HepG2 (cell line): ENCODE results near the gene SPTB.

Source experiments
- CBX1 ChIP-seq: IDR thresholded peaks from one replicate; pipeline ENCODE4 v1.6.1; 2016; ENCODE audit warnings: antibody characterized with exemption, low read depth
- CTCF ChIP-seq: sonication (generic); formaldehyde crosslinking; IDR thresholded peaks from 2 replicates; pipeline ENCODE4 v1.5.0; 2020; ENCODE audit warnings: mild to moderate bottlenecking, missing genetic modification reagents, moderate library complexity
- EZH2 ChIP-seq: conservative IDR thresholded peaks from 2 replicates; pipeline ENCODE4 v1.6.1; 2012; ENCODE audit warnings: mild to moderate bottlenecking, low read depth, low read length, moderate library complexity
- GPN1 ChIP-seq: sonication (generic); formaldehyde crosslinking; IDR thresholded peaks from 2 replicates; pipeline ENCODE4 v1.5.1; 2020; ENCODE audit warnings: missing genetic modification reagents, borderline replicate concordance
- KAT8 ChIP-seq: IDR thresholded peaks from 2 replicates; pipeline ENCODE4 v1.6.1; 2016; ENCODE audit warnings: missing genetic modification reagents, missing compliant biosample characterization
- KDM3A ChIP-seq: IDR thresholded peaks from 2 replicates; pipeline ENCODE4 v1.6.1; 2018; ENCODE audit warnings: low read depth, missing compliant biosample characterization
- NFYC ChIP-seq: IDR thresholded peaks from 2 replicates; pipeline ENCODE4 v1.6.1; 2016; ENCODE audit warnings: missing genetic modification reagents, missing compliant biosample characterization
- PRDM10 ChIP-seq: sonication (generic); formaldehyde crosslinking; IDR thresholded peaks from 2 replicates; pipeline ENCODE4 v1.4.0; 2020; ENCODE audit warnings: low read depth, missing genetic modification reagents
- ZBTB10 ChIP-seq: sonication (generic); formaldehyde crosslinking; IDR thresholded peaks from 2 replicates; pipeline ENCODE4 v1.4.0; 2020; ENCODE audit warnings: missing genetic modification reagents, borderline replicate concordance
- ZNF501 ChIP-seq: sonication (generic); formaldehyde crosslinking; IDR thresholded peaks from 2 replicates; pipeline ENCODE4 v1.5.1; 2020; ENCODE audit warnings: mild to moderate bottlenecking, moderate library complexity, missing genetic modification reagents
- ZNF766 ChIP-seq: sonication (generic); formaldehyde crosslinking; IDR thresholded peaks from 2 replicates; pipeline ENCODE4 v1.5.0; 2020; ENCODE audit warnings: missing genetic modification reagents, borderline replicate concordance
- TF ChIP-seq, protein P1 (sequence below): sonication (generic); formaldehyde crosslinking; IDR thresholded peaks from 2 replicates; pipeline ENCODE4 v1.4.0; 2020; ENCODE audit warnings: missing genetic modification reagents
- TF ChIP-seq, protein P2 (sequence below): sonication (generic); formaldehyde crosslinking; IDR thresholded peaks from 2 replicates; pipeline ENCODE4 v1.5.0; 2020; ENCODE audit warnings: mild to moderate bottlenecking, missing genetic modification reagents

- TF ChIP-seq, protein P1, sequence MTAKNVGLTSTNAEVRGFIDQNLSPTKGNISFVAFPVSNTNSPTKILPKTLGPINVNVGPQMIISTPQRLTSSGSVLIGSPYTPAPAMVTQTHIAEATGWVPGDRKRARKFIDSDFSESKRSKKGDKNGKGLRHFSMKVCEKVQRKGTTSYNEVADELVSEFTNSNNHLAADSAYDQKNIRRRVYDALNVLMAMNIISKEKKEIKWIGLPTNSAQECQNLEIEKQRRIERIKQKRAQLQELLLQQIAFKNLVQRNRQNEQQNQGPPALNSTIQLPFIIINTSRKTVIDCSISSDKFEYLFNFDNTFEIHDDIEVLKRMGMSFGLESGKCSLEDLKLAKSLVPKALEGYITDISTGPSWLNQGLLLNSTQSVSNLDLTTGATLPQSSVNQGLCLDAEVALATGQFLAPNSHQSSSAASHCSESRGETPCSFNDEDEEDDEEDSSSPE (CRISPR knock-in tag) = no peak
- TF ChIP-seq CTCF (CRISPR knock-in tag) = no peak
- TF ChIP-seq CBX1 = no peak
- TF ChIP-seq, protein P2, sequence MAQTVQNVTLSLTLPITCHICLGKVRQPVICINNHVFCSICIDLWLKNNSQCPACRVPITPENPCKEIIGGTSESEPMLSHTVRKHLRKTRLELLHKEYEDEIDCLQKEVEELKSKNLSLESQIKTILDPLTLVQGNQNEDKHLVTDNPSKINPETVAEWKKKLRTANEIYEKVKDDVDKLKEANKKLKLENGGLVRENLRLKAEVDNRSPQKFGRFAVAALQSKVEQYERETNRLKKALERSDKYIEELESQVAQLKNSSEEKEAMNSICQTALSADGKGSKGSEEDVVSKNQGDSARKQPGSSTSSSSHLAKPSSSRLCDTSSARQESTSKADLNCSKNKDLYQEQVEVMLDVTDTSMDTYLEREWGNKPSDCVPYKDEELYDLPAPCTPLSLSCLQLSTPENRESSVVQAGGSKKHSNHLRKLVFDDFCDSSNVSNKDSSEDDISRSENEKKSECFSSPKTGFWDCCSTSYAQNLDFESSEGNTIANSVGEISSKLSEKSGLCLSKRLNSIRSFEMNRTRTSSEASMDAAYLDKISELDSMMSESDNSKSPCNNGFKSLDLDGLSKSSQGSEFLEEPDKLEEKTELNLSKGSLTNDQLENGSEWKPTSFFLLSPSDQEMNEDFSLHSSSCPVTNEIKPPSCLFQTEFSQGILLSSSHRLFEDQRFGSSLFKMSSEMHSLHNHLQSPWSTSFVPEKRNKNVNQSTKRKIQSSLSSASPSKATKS (CRISPR knock-in tag) = no peak
- TF ChIP-seq NFYC (CRISPR knock-in tag) = no peak
- TF ChIP-seq ZNF501 (CRISPR knock-in tag) = no peak
- no peak for TF ChIP-seq ZBTB10 (CRISPR knock-in tag)
- no peak for TF ChIP-seq KDM3A (CRISPR knock-in tag)
- no peak for TF ChIP-seq EZH2
- TF ChIP-seq KAT8 (CRISPR knock-in tag) = no peak
- no peak for TF ChIP-seq ZNF766 (CRISPR knock-in tag)
- TF ChIP-seq GPN1 (CRISPR knock-in tag) = no peak
- TF ChIP-seq PRDM10 = no peak
These were observed 67.3 kb downstream of the SPTB start for GRCh38 chr14:64812412-64812811.
